ENCODE results near the gene ZNF219. TPM values are rescaled to one million over a fixed set of nuclear protein-coding genes. Genes with fewer than 3 reads are reported as not detected.

The ZNF219 gene
- total and polyA plus RNA-seq, 2 of the 13 experiments (the other 11 are each of a cell fraction or from before 2014, with no cell fraction given), result 34.5 to 36.6 TPM

DNA sequence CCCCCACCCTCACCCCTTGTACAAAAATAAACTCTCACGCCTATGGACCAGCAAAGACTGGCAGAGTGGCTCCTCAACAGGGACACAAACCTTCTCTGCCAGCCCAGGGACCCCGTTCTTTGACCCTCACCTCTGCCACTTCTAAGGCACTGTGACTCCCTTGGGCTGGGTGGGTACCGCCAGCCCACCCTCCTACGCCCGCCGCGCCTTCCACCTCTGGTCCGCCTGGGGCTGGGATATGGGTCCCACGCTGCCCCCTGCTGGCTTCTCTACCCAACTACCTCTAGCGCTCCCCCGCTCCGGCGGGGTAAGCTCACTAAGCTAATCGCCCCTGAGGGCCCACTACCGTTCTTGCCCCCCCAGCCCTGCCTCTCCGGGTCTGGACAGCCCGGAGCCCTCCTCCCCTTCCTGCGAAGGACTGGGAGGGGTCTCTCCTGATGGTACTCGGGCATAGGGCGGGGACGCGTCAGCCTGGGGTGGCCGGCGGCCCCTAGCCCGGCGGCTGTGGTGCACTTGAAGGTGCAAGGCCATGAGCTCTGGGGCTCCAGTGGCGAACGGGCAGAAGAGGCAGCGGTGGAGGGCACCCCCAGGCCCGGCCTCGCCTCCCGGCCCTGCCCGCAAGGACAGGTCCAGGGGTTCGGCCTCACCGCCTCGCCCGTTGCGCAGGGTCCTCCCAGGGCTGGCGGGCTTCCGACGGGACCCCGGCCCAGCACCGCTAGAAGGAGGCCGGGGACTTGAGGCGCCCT is 8.1 kb downstream of the ZNF219 start (continued):
- TF ChIP-seq XRCC5 (optimal IDR thresholded peaks at IDR 0.05; ENCODE audit: low read length), result peak; percentile 25
- TF ChIP-seq MXI1 (IDR thresholded peaks at IDR 0.05; ENCODE audit: borderline replicate concordance, low read depth, low read length), result no peak
- TF ChIP-seq FOXK2 (IDR thresholded peaks at IDR 0.05), result no peak
- TF ChIP-seq, protein P1, sequence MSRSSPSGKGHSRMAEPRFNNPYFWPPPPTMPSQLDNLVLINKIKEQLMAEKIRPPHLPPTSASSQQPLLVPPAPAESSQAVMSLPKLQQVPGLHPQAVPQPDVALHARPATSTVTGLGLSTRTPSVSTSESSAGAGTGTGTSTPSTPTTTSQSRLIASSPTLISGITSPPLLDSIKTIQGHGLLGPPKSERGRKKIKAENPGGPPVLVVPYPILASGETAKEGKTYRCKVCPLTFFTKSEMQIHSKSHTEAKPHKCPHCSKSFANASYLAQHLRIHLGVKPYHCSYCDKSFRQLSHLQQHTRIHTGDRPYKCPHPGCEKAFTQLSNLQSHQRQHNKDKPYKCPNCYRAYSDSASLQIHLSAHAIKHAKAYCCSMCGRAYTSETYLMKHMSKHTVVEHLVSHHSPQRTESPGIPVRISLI (CRISPR knock-in tag; IDR thresholded peaks at IDR 0.05; ENCODE audit: borderline replicate concordance), result no peak
- TF ChIP-seq, protein P2, sequence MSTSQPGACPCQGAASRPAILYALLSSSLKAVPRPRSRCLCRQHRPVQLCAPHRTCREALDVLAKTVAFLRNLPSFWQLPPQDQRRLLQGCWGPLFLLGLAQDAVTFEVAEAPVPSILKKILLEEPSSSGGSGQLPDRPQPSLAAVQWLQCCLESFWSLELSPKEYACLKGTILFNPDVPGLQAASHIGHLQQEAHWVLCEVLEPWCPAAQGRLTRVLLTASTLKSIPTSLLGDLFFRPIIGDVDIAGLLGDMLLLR (CRISPR knock-in tag; IDR thresholded peaks at IDR 0.05), result no peak
- no peak for TF ChIP-seq THAP11 (CRISPR knock-in tag; IDR thresholded peaks at IDR 0.05)
- 0 out of 2 replicates have a peak, but pooled peaks have one; percentile 65 for TF ChIP-seq ZNF546 (CRISPR knock-in tag; conservative IDR thresholded peaks at IDR 0.05)
- 0 out of 2 replicates have a peak, but pooled peaks have one; percentile 38 for TF ChIP-seq ZNF33B (CRISPR knock-in tag; IDR thresholded peaks at IDR 0.05)
- TF ChIP-seq NFKB2 (CRISPR knock-in tag; IDR thresholded peaks at IDR 0.05; ENCODE audit: borderline replicate concordance), result no peak; the same call in none of the 2 replicates
- TF ChIP-seq ZFYVE20 (CRISPR knock-in tag; IDR thresholded peaks at IDR 0.05; ENCODE audit: borderline replicate concordance, low read depth), result no peak
- 0 out of 2 replicates have a peak, but pooled peaks have one; percentile 14 for TF ChIP-seq TAF1 (CRISPR knock-in tag; IDR thresholded peaks at IDR 0.05)
- TF ChIP-seq SPEN (CRISPR knock-in tag; IDR thresholded peaks at IDR 0.05; ENCODE audit: low read depth), result peak; percentile 59; the same call in 1 of the 2 replicates
- TF ChIP-seq, protein P3, sequence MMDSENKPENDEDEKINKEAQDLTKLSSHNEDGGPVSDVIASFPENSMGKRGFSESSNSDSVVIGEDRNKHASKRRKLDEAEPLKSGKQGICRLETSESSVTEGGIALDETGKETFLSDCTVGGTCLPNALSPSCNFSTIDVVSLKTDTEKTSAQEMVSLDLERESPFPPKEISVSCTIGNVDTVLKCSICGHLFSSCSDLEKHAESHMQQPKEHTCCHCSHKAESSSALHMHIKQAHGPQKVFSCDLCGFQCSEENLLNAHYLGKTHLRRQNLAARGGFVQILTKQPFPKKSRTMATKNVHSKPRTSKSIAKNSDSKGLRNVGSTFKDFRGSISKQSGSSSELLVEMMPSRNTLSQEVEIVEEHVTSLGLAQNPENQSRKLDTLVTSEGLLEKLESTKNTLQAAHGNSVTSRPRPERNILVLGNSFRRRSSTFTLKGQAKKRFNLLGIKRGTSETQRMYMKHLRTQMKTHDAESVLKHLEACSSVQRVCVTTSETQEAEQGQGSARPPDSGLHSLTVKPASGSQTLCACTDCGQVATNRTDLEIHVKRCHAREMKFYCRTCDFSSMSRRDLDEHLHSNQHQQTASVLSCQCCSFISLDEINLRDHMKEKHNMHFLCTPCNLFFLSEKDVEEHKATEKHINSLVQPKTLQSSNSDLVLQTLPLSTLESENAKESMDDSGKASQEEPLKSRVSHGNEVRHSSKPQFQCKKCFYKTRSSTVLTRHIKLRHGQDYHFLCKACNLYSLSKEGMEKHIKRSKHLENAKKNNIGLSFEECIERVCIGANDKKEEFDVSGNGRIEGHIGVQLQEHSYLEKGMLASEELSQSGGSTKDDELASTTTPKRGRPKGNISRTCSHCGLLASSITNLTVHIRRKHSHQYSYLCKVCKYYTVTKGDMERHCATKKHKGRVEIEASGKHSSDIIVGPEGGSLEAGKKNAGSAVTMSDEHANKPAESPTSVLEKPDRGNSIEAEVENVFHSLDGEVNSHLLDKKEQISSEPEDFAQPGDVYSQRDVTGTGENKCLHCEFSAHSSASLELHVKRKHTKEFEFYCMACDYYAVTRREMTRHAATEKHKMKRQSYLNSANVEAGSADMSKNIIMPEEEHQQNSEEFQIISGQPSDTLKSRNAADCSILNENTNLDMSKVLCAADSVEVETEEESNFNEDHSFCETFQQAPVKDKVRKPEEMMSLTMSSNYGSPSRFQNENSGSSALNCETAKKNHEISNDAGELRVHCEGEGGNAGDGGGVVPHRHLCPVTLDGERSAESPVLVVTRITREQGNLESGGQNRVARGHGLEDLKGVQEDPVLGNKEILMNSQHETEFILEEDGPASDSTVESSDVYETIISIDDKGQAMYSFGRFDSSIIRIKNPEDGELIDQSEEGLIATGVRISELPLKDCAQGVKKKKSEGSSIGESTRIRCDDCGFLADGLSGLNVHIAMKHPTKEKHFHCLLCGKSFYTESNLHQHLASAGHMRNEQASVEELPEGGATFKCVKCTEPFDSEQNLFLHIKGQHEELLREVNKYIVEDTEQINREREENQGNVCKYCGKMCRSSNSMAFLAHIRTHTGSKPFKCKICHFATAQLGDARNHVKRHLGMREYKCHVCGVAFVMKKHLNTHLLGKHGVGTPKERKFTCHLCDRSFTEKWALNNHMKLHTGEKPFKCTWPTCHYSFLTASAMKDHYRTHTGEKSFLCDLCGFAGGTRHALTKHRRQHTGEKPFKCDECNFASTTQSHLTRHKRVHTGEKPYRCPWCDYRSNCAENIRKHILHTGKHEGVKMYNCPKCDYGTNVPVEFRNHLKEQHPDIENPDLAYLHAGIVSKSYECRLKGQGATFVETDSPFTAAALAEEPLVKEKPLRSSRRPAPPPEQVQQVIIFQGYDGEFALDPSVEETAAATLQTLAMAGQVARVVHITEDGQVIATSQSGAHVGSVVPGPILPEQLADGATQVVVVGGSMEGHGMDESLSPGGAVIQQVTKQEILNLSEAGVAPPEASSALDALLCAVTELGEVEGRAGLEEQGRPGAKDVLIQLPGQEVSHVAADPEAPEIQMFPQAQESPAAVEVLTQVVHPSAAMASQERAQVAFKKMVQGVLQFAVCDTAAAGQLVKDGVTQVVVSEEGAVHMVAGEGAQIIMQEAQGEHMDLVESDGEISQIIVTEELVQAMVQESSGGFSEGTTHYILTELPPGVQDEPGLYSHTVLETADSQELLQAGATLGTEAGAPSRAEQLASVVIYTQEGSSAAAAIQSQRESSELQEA (CRISPR knock-in tag; IDR thresholded peaks at IDR 0.05; ENCODE audit: not compliant biosample characterization), result no peak
- no peak for TF ChIP-seq POLR2AphosphoS2 (IDR thresholded peaks at IDR 0.05; ENCODE audit: low read depth, low read length)
- no peak for TF ChIP-seq SCMH1 (CRISPR knock-in tag; IDR thresholded peaks at IDR 0.05; ENCODE audit: borderline replicate concordance)
- TF ChIP-seq FOXJ3 (CRISPR knock-in tag; IDR thresholded peaks at IDR 0.05; ENCODE audit: borderline replicate concordance), result no peak
- no peak for TF ChIP-seq ZNF772 (CRISPR knock-in tag; IDR thresholded peaks at IDR 0.05)
- no peak for TF ChIP-seq NPAS2 (CRISPR knock-in tag; IDR thresholded peaks at IDR 0.05; ENCODE audit: borderline replicate concordance)
- TF ChIP-seq SP2 (CRISPR knock-in tag; IDR thresholded peaks at IDR 0.05), result no peak
- TF ChIP-seq ZNF20 (CRISPR knock-in tag; IDR thresholded peaks at IDR 0.05), result no peak
- TF ChIP-seq ZNF567 (CRISPR knock-in tag; IDR thresholded peaks at IDR 0.05; ENCODE audit: borderline replicate concordance), result no peak

All from HepG2 (cell line).